Hematopoietic multipotent progenitor cell treated with erythropoietin and hydrocortisone succinate and interleukin-3 and kit ligand, for 6 days (in vitro differentiated cells): ENCODE data around the gene ELAC1.
"Not testable (repeated sequence)": the region's sequence is repeated elsewhere in the genome, so short reads cannot be mapped to it uniquely, and the experiment has no call there.

Experiments
- DNase-seq: peaks from one replicate; pipeline ENCODE4 v3.0.0-alpha.2; 2015

ELAC1 gene

GRCh38 chr18:50967714-50968661, at the start of gene ELAC1:
TSS of gene ELAC1 (plus strand) at chr18:50968040. CDS start at chr18:50974405, 6,365 bp downstream.
- DNase-seq, result peak; percentile 87

DNA sequence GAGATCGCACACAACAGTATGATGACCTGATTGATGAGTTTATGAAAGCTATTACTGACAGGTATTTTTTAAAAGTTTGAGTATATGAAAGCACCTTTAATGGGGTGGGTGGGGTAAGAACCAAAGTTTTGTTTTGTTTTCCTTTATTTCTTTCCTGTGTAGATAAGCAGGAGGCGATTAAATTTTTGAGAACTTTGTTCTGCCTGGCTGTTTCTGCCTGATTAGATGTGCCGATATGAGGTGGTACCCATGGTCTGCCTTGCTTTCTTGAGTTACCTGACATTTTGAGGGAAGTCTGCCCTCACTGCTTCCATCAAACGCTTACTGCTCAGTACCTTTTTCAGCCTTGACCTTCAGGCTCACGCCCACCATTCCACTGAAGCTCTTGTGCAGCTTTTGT, 49.7 kb upstream of the ELAC1 start:
- no peak for DNase-seq

DNA sequence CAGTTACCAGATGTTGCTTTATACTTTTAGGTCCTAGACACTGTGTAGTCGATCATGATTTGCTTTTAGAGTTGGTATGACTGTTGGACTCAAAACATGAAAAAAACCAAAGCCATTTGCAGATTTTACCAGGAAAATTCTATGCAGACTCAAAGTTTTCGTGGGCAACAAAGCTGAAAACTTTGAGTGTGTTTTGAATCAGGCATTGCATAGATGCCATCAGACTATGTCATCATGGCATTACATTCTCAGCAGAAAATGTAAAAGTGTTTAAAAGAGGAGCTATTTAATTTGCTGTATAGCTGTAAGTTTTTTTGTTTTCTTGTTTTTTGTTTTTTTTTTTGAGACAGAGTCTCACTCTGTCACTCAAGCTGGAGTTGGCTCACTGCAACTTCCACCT, 43.5 kb upstream of the ELAC1 start:
- no peak for DNase-seq

DNA sequence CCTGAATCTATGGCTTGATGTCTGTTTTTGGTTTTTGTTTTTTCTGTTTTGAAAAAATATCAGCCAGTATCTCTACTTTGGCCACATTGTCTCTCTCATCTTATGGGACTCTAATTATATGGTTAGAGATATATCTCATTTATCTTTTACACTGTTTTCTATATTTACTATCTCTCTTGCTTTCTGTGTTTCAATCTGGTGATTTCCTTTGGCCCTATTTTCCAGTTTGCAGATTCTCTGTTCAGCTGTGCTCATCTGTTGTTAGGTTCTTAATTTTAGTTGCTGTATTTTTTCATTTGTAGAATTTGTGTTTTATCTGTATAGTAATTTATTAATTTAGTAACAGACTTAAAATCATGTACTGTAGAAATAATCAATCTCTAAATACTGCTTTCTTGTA, 41.3 kb upstream of the ELAC1 start:
- no peak for DNase-seq

GRCh38 chr18:50928551-50928950, 39.3 kb upstream of the ELAC1 start:
- DNase-seq, result no peak

GRCh38 chr18:50933684-50934083, 34.2 kb upstream of the ELAC1 start:
- no peak for DNase-seq

GRCh38 chr18:50934545-50935211, 33.2 kb upstream of the ELAC1 start:
- DNase-seq, result no peak

- no peak for DNase-seq
Observed at GRCh38 chr18:50935493-50936191, 32.2 kb upstream of the ELAC1 start.

GRCh38 chr18:50937183-50937582, 30.7 kb upstream of the ELAC1 start:
- DNase-seq, result no peak

- no peak for DNase-seq
Observed at GRCh38 chr18:50938912-50939311, 28.9 kb upstream of the ELAC1 start.

DNA sequence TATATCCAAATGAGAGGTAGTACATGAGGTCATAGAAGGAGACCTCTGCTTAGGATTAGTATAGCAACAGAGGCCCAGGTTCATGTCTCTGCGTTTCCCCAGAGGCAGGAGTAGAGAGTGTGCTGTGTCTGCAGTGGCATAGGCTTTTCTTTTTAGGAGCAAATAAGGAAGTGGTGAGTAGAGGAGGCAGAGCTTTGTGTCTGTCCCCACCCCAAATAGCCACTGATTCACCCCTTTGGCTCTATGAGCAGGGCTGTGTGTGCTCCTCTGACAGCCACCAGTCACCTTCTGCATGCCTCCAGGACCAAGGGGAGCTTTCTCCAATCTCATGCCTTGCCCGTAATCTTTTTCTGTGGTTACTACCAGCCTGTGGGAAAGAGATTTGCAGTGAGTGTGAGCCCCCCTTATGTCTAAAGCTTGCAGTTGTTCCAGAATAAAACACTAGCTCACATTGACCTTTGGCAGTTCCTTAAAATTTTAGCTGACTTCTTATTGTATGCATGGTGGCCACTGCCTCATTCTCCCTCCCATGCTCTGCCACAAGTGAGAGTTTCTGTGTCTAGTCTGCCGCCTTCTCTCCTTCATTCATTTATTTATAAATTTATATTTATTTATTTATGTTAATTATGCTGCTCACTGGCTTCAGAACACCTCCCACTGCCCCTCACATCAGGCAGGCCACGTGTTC, 23.5 kb upstream of the ELAC1 start:
- DNase-seq, result no peak

DNA sequence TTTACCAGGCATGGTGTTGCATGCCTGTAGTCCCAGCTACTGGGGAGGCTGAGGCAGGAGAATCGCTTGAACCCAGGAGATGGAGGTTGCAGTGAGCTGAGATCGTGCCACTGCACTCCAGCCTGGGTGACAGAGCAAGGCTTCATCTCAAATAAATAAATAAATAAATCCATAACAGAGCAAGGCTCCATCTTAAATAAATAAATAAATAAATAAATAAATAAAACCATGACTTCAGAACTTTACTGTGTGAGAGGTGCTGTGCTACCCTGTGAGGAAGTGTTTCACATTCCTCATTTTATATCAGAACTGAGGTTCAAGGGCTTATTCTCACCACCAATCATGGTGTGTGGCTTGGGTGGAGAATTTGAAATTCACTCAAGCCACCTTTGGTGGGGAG, 21.9 kb upstream of the ELAC1 start:
- not testable (repeated sequence) for DNase-seq

GRCh38 chr18:50947899-50948298, 19.9 kb upstream of the ELAC1 start:
- DNase-seq, result no peak

DNA sequence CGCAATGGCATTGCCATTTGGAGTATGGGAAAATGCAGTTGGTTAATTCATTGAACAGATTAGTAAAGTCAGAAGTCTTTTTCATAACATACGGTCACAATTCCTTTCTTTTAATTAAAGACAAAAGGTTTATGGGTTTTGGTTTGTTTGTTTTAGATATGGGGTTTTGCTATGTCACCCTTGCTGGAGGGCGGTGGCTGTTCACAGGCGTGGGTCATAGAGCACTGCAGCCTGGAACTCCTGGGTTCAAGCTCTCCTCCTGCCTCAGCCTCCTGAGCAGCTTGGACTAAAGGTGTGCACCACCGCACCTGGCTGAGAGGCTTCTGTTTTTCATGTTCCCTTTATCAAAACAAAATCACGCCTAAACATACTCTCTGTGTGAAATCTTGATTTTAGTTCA, 18.7 kb upstream of the ELAC1 start:
- DNase-seq, result no peak

DNA sequence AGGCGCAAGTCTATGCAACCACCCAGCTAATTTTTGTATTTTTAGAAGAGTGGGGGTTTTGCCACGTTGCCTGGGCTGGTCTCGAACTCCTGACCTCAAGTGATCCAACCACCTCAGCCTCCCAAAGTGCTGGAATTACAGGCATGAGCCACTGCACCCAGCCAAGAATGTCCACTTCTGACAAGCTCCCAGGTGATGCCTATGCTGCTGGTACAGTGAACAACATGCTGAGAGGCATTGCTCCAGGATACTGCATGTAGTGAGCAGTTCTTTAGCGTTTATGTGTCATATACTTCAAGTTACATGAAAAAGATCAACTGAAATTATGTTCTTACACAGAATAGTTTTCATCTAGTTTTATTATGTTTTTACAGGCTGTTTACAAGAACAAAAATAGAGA, 17.2 kb upstream of the ELAC1 start:
- DNase-seq, result no peak

- no peak for DNase-seq
Observed at GRCh38 chr18:50953822-50954221, 14.0 kb upstream of the ELAC1 start.

DNA sequence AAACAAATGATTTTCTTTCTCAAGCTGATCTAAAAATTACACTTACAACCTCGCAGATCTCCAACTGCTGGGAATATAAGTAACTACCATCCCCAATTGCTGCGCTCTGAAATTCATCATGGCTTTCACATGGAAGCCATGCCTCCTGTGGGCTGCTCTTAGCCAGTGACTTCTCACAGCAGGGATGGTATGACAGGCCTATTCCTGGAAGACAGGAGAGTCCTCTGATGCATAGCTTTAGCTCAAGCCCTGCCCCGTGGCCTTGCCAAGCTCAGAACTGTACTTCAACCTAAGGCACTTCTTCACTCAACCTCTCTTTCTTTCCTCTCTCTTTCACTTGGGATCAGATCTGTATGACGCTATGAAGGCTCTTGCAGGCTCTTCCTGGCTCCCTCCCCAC, 12.6 kb upstream of the ELAC1 start:
- no peak for DNase-seq

DNA sequence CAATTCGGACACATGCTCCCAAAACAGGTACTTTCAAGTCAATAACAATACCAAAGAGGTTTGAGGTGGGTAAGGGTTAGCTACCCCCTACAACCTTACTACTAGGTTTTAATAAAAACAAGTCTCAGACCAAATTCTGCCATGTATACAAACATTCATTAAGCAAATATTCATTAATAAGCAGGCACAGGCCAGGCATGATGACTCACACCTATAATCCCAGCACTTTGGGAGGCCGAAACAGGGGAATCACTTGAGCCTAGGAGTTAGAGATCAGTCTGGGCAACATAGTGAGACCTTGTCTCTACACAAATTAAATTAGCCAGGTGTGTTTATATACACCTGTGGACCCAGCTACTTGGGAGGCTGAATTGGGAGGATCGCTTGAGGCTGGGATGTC, 11.7 kb upstream of the ELAC1 start:
- DNase-seq, result no peak

DNA sequence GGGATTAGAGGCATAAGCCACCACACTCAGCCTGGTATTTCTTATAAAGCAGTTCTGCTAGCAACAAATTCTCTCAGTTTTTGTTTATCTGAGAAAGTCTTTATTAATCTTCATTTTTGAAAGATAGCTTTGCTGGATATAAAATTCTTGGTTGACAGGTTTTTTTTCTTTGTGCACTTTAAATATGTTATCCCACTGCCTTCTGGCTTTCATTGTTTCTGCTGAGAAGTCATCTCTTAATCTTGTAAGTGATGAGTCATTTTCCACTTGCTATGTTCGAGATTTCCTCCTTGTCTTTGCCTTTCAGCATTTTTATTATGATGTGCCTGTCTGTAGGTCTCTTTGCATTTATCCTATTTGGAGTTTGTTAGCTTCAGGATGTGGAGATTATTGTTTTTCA, 5.9 kb upstream of the ELAC1 start:
- peak; percentile 13 for DNase-seq

- peak; percentile 9 for DNase-seq
Observed at GRCh38 chr18:50969448-50969847, 1.6 kb downstream of the ELAC1 start.

DNA sequence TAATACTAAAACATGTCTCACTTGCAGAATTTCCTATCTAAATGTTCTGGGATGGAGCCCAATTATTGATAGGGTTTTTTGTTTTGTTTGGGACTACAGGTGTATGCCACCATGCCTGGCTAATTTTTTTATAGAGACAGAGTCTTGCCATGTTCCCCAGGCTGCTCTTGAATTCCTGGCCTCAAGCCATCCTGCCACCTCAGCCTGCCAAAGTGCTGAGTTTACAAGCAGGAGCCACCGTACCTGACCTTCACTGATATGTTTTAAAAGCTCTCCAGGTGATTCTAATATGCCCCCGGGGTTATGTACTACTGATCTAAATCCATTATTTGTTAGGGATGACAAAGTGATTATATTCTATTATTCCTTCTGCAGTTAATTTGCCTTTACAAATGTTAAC, 2.2 kb downstream of the ELAC1 start:
- DNase-seq, result no peak

- DNase-seq, result not testable (repeated sequence)
Observed at GRCh38 chr18:50972404-50972803, 4.6 kb downstream of the ELAC1 start.
